GM18499 (cell line): Measurements from ENCODE around the gene CT45A5.
"Not testable (repeated sequence)": the region's sequence is repeated elsewhere in the genome, so short reads cannot be mapped to it uniquely, and the experiment has no call there.

Source experiments
- ATAC-seq: cut with Tn5 transposase; IDR thresholded peaks from one replicate; pipeline ENCODE4 v1.9.1; 2021; ENCODE audit warnings: moderate number of reproducible peaks; ENCODE audit not compliant: insufficient read depth, unreplicated experiment

Gene CT45A5, protein sequence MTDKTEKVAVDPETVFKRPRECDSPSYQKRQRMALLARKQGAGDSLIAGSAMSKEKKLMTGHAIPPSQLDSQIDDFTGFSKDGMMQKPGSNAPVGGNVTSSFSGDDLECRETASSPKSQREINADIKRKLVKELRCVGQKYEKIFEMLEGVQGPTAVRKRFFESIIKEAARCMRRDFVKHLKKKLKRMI

GRCh38 chrX:135785403-135785802, at the start of gene CT45A5:
Gene CT45A5, minus strand, starts transcription at chrX:135785503. Its CDS starts 3,774 bp downstream, at chrX:135781729.
- ATAC-seq, result not testable (repeated sequence)

GRCh38 chrX:135819912-135820311, 34.6 kb upstream of the CT45A5 start, which contains the start of gene CT45A2:
Gene CT45A2, minus strand, starts transcription at chrX:135820012. Its CDS starts 3,747 bp downstream, at chrX:135816265.
- ATAC-seq, result not testable (repeated sequence)

- ATAC-seq, result not testable (repeated sequence)
Measured at GRCh38 chrX:135802687-135803086, 17.4 kb upstream of the CT45A5 start, which contains the start of gene CT45A6. Gene CT45A6, minus strand, starts transcription at chrX:135802787. Its CDS starts 3,794 bp downstream, at chrX:135798993.

GRCh38 chrX:135768091-135768490, 17.2 kb downstream of the CT45A5 start, which contains the start of gene CT45A3:
Gene CT45A3, minus strand, starts transcription at chrX:135768191. Its CDS starts 3,747 bp downstream, at chrX:135764444.
- ATAC-seq, result not testable (repeated sequence)

DNA sequence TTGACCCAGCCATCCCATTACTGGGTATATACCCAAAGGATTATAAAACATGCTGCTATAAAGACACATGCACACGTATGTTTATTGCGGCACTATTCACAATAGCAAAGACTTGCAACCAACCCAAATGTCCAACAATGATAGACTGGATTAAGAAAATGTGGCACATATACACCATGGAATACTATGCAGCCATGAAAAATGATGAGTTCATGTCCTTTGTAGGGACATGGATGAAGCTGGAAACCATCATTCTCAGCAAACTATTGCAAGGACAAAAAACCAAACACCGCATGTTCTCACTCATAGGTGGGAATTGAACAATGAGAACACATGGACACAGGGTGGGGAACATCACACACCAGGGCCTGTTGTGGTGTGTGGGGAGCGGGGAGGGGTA, 40.6 kb downstream of the CT45A5 start:
- not testable (repeated sequence) for ATAC-seq

GRCh38 chrX:135741192-135741715, 44.0 kb downstream of the CT45A5 start:
- ATAC-seq, result no peak

DNA sequence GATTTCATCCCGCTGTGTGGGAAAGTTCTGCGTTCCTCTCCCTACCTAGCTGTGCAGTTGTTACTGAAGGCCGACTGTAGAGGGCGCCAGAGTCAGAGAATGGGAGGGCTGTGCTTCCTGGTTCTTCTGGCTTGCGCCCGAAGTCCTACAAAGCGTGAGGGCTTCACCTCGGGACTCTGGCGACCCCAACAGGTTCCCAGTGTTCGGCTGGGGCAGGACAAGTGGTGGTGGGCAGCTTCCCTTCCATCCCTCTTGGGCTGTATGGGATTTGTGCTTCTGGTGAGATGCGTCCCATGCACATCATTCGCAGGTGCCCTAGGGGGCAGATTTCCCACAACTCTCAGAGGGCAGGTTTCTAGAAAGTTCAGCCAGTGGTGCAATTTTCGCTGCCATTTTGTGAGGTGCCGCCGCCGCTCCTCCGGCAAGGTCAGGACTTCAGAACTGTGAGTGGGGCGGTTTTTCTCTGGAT, 44.6 kb downstream of the CT45A5 start:
- no peak for ATAC-seq

DNA sequence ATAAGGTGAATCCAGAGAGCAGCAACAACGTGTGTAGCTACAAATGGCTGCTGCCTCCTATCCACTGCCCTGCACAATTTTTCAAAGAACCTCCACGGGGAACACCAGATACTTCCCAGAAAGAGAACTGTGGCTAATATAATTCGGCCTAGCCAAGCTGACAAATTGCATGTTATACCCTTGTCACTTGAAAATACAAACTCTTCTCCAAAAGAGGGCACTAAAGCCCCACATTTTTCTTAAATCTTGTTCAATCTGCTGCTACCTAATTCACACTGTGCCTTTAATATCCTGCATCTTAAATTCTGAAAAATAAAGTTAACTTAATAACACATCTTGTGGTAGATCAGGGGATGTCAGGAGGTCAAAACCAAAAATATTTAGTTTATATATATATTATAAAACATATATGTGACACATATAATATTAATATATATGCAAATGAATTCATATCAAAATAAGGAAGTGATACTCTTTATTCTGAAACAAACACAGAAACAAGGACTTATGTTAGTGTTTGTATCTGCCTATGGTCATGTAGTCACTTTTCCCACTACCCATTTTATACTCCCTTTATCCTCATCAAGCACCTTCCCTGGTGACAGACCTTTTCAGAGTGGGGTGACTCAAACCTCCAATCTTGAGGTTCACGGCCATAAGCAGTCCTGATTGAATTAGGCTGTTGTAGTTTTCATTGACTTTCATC, 47.8 kb downstream of the CT45A5 start:
- no peak for ATAC-seq

GRCh38 chrX:135734666-135735065, 50.6 kb downstream of the CT45A5 start:
- not testable (repeated sequence) for ATAC-seq
